OCI-LY3 (cell line): ENCODE measurements around the gene JPH3.

Source experiments
- H2AFZ ChIP-seq: fragments of 200-600, 300-600 bp; shearing (Covaris generic); 2 replicates; pipeline ENCODE4 v1.6.0; 2014; ENCODE audit warnings: antibody characterized with exemption, low read depth, low read length
- H3K27ac ChIP-seq: fragments of 200-600, 300-600 bp; sonication (generic); 2 replicates; pipeline ENCODE4 v1.5.1; 2014; ENCODE audit warnings: mild to moderate bottlenecking, low read length, moderate library complexity, mixed read lengths
- H3K27me3 ChIP-seq: fragments of 200-600, 300-600 bp; sonication (generic); 2 replicates; pipeline ENCODE4 v1.6.1; 2014; ENCODE audit warnings: low read depth, low read length, mixed read lengths
- H3K36me3 ChIP-seq: fragments of 200-600, 300-600 bp; sonication (generic); replicated peaks from 2 replicates; pipeline ENCODE3; 2014; ENCODE audit warnings: low read depth, low read length, mixed read lengths
- H3K4me1 ChIP-seq: fragments of 300-600, 200-600 bp; sonication (generic); 2 replicates; pipeline ENCODE4 v1.6.1; 2014; ENCODE audit warnings: low read length, mixed read lengths
- H3K4me2 ChIP-seq: fragments of 200-600, 300-600 bp; sonication (generic); 2 replicates; pipeline ENCODE4 v1.6.1; 2014; ENCODE audit warnings: low read length, mixed read lengths
- H3K4me3 ChIP-seq: fragments of 300-600, 200-600 bp; sonication (generic); 2 replicates; pipeline ENCODE4 v1.5.1; 2014; ENCODE audit warnings: antibody characterized with exemption, mild to moderate bottlenecking, low read length, moderate library complexity
- H3K79me2 ChIP-seq: fragments of 300-600, 200-600 bp; shearing (Covaris generic); 2 replicates; pipeline ENCODE4 v1.6.1; 2014; ENCODE audit warnings: mild to moderate bottlenecking, low read length, mixed read lengths
- H3K9ac ChIP-seq: fragments of 300-600, 200-600 bp; shearing (Covaris generic); 2 replicates; pipeline ENCODE4 v1.6.0; 2014; ENCODE audit warnings: mild to moderate bottlenecking, low read length, moderate library complexity
- H3K9me3 ChIP-seq: fragments of 200-600, 300-600 bp; shearing (Covaris generic); 2 replicates; pipeline ENCODE4 v1.6.1; 2014; ENCODE audit warnings: low read length, mixed read lengths; ENCODE audit not compliant: insufficient read depth
- H4K20me1 ChIP-seq: fragments of 200-600, 300-600 bp; sonication (generic); 2 replicates; pipeline ENCODE4 v1.6.1; 2016; ENCODE audit warnings: low read length, mixed read lengths; ENCODE audit not compliant: insufficient read depth
- EZH2phosphoT487 ChIP-seq: fragments of 200-600 bp; shearing (Covaris generic); IDR thresholded peaks from 2 replicates; pipeline ENCODE4 v1.6.1; 2018; ENCODE audit warnings: antibody characterized with exemption, mixed run types, low read depth
- TF ChIP-seq, protein P1 (sequence below): fragments of 200-600, 300-600 bp; sonication (generic); IDR thresholded peaks from 2 replicates; pipeline ENCODE4 v1.5.1; 2014; ENCODE audit warnings: antibody characterized with exemption, low read length, low read depth

Gene JPH3

DNA sequence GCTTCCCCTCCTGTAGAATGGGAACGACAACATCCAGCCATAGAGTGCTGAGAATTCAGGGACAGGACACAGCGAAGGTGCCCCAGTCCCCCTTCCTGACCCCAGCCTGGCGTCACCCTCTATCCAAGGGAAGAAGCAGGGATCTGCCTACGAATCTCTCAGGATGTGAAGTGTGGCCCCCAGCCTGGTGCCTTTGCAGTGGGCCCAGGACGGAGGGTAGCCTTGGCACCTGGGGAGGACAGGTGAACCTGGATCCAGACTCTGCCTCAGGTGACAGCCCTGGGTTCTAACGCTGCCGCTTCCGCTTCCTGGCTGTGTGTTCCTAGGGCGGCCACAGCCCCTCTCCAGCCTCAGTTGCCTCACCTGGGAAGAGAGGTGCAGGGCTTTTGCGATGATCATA, 36.4 kb downstream of the JPH3 start:
- H3K79me2 ChIP-seq, result no peaks in the 10 kb centered on the region
- no peaks in the 10 kb centered on the region for H3K9me3 ChIP-seq
- H3K9ac ChIP-seq, result no peak overlapping the region
- no peak overlapping the region for H3K4me2 ChIP-seq
- peaks cover 7% of the 10 kb centered on the region; the same call in 1 of the 2 replicates for H3K27me3 ChIP-seq
- no peak overlapping the region for H2AFZ ChIP-seq
- H4K20me1 ChIP-seq, result no peaks in the 10 kb centered on the region
- TF ChIP-seq, protein P1, sequence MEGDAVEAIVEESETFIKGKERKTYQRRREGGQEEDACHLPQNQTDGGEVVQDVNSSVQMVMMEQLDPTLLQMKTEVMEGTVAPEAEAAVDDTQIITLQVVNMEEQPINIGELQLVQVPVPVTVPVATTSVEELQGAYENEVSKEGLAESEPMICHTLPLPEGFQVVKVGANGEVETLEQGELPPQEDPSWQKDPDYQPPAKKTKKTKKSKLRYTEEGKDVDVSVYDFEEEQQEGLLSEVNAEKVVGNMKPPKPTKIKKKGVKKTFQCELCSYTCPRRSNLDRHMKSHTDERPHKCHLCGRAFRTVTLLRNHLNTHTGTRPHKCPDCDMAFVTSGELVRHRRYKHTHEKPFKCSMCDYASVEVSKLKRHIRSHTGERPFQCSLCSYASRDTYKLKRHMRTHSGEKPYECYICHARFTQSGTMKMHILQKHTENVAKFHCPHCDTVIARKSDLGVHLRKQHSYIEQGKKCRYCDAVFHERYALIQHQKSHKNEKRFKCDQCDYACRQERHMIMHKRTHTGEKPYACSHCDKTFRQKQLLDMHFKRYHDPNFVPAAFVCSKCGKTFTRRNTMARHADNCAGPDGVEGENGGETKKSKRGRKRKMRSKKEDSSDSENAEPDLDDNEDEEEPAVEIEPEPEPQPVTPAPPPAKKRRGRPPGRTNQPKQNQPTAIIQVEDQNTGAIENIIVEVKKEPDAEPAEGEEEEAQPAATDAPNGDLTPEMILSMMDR, result no peak
- no peak for TF ChIP-seq EZH2phosphoT487
- no peak overlapping the region for H3K27ac ChIP-seq
- H3K36me3 ChIP-seq, result no peaks in the 10 kb centered on the region
- H3K4me3 ChIP-seq, result no peak overlapping the region
- peaks cover 4% of the 10 kb centered on the region for H3K4me1 ChIP-seq

DNA sequence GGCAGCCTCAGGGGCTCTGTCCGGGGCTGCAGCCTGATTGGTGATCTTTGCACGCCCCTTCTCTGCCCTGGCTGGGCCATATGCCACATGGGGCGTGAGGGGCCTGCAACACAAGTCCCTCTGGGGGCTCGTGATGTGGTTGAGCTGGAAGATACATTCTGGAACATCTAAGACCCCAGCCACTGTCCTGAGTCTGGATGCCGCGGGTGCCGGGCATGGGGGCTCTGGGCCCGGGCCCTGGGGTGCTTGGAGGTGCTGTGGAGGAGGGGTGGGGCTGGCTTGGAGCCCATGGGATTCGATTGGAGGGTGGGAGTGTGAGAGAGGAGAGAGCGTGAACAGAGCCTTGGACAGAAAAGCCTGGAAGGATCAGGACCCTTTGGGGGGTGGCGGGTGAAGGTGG, 39.4 kb downstream of the JPH3 start:
- Histone ChIP-seq H3K36me3 (no peaks in the 10 kb centered on the region), H3K9ac (no peak overlapping the region), H2AFZ (no peak overlapping the region), H3K4me1 (no peaks in the 10 kb centered on the region), H3K27ac (no peak overlapping the region), H3K79me2 (no peaks in the 10 kb centered on the region), H3K4me3 (no peak overlapping the region), H3K9me3 (no peaks in the 10 kb centered on the region), H3K27me3 (no peaks in the 10 kb centered on the region), H4K20me1 (no peaks in the 10 kb centered on the region), H3K4me2 (no peak overlapping the region)
- TF ChIP-seq, protein P1, result no peak
- no peak for TF ChIP-seq EZH2phosphoT487

DNA sequence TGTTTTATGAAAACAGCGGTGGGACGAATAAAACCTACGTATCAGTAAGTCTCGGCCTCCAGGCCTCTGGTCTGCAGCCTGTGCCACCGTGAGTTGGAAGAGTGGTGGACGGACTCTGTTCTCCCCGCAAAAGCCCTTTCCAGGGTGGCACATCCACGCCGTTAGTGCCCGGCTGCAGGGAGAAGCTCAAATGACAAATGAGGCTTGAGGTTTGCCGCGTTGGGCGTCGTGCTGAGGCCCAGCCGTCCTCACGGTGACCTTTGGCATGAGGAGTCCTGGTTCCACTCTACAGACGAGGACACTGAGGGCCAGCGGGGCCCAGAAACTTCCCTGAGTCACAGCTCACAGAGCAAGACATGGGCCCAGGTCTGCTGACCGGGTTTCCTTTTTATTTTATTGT, 40.2 kb downstream of the JPH3 start:
- no peaks in the 10 kb centered on the region for H3K4me1 ChIP-seq
- H3K79me2 ChIP-seq, result no peaks in the 10 kb centered on the region
- H3K27me3 ChIP-seq, result no peaks in the 10 kb centered on the region
- no peak overlapping the region for H3K9ac ChIP-seq
- H3K4me3 ChIP-seq, result no peak overlapping the region
- no peaks in the 10 kb centered on the region for H3K9me3 ChIP-seq
- TF ChIP-seq, protein P1, result no peak
- no peak for TF ChIP-seq EZH2phosphoT487
- no peak overlapping the region for H3K27ac ChIP-seq
- no peaks in the 10 kb centered on the region for H3K36me3 ChIP-seq
- H3K4me2 ChIP-seq, result no peak overlapping the region
- no peak overlapping the region for H2AFZ ChIP-seq
- H4K20me1 ChIP-seq, result no peaks in the 10 kb centered on the region

DNA sequence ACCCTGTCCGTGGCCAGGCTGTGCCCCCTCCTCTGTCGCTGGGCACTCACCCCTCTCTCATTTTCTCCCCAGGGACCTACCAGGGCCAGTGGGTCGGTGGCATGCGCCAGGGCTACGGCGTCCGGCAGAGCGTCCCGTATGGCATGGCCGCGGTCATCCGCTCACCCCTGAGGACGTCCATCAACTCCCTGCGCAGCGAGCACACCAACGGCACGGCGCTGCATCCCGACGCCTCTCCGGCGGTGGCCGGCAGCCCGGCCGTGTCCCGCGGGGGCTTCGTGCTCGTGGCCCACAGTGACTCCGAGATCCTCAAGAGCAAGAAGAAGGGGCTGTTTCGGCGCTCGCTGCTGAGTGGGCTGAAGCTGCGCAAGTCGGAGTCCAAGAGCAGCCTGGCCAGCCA, 41.9 kb downstream of the JPH3 start:
- Histone ChIP-seq H3K27me3 (peaks cover 1% of the 10 kb centered on the region; the same call in 1 of the 2 replicates), H3K9ac (no peak overlapping the region), H2AFZ (no peak overlapping the region), H3K4me3 (no peak overlapping the region), H3K4me1 (no peaks in the 10 kb centered on the region), H3K9me3 (no peaks in the 10 kb centered on the region), H3K36me3 (no peaks in the 10 kb centered on the region), H3K4me2 (no peak overlapping the region), H4K20me1 (no peaks in the 10 kb centered on the region), H3K79me2 (no peaks in the 10 kb centered on the region), H3K27ac (no peak overlapping the region)
- TF ChIP-seq, protein P1, result no peak
- no peak for TF ChIP-seq EZH2phosphoT487
